K562 (cell line): ENCODE data around the gene SLC2A4RG. TPM values are rescaled to one million over a fixed set of nuclear protein-coding genes. Genes with fewer than 3 reads are reported as not detected.

ENCODE experiments used
- BMI1 ChIP-seq: fragments of 150-350 bp; IDR thresholded peaks from 2 replicates; pipeline ENCODE4 v1.6.1; 2014; ENCODE audit warnings: low read length
- BRD9 ChIP-seq: fragments of 450-650 bp; IDR thresholded peaks from 2 replicates; pipeline ENCODE4 v1.6.1; 2018; ENCODE audit warnings: low read depth; ENCODE audit not compliant: partially characterized antibody
- CEBPG ChIP-seq, 3 experiments: fragments of 200-800 bp in 1 of 3; sonication (Bioruptor generic) in 1 of 3; sonication (generic) in 1 of 3; formaldehyde crosslinking in 1 of 3; IDR thresholded peaks in 2 of 3; conservative IDR thresholded peaks in 1 of 3; 2 replicates each; pipeline versions ENCODE4 v1.6.1 to v1.8.0; 2016 to 2022; ENCODE audit warnings: missing compliant biosample characterization in 2 of 3, missing genetic modification characterization in 2 of 3, mild to moderate bottlenecking in 1 of 3, missing genetic modification reagents in 1 of 3
- CGGBP1 ChIP-seq: fragments of 250-450 bp; sonication (Bioruptor Pico); IDR thresholded peaks from 2 replicates; pipeline ENCODE4 v1.9.0; 2021; ENCODE audit warnings: mild to moderate bottlenecking
- CLOCK ChIP-seq: fragments of 250-450 bp; sonication (Bioruptor Pico); IDR thresholded peaks from 2 replicates; pipeline ENCODE4 v1.4.0; 2020; ENCODE audit warnings: mild to moderate bottlenecking, moderate library complexity, borderline replicate concordance
- DNMT1 ChIP-seq: fragments of 450-650 bp; IDR thresholded peaks from 2 replicates; pipeline ENCODE4 v1.6.1; 2016; ENCODE audit warnings: antibody characterized with exemption, mild to moderate bottlenecking
- EZH2 ChIP-seq: IDR thresholded peaks from 2 replicates; pipeline ENCODE4 v1.6.1; 2012; ENCODE audit warnings: low read depth, mild to moderate bottlenecking, inconsistent platforms, low read length, borderline replicate concordance
- FUS ChIP-seq: fragments of 200-400 bp; formaldehyde crosslinking; optimal IDR thresholded peaks from 2 replicates; pipeline ENCODE3; 2017; ENCODE audit warnings: low read depth, low read length
- GTF2E2 ChIP-seq: fragments of 200-800 bp; sonication (Bioruptor generic); IDR thresholded peaks from 2 replicates; pipeline ENCODE4 v1.6.1; 2016; ENCODE audit warnings: missing genetic modification characterization, missing compliant biosample characterization
- MTA3 ChIP-seq: fragments of 450-650 bp; formaldehyde crosslinking; IDR thresholded peaks from 2 replicates; pipeline ENCODE4 v1.6.1; 2017; ENCODE audit warnings: mild to moderate bottlenecking, borderline replicate concordance
- PCBP1 ChIP-seq: fragments of 200-400 bp; formaldehyde crosslinking; IDR thresholded peaks from 2 replicates; pipeline ENCODE4 v1.6.1; 2018; ENCODE audit warnings: mild to moderate bottlenecking, low read depth, low read length; ENCODE audit not compliant: poor library complexity, severe bottlenecking
- RERE ChIP-seq: sonication (generic); formaldehyde crosslinking; IDR thresholded peaks from 2 replicates; pipeline ENCODE4 v1.8.0; 2023; ENCODE audit warnings: missing genetic modification reagents, mild to moderate bottlenecking, borderline replicate concordance
- TAF7 ChIP-seq: fragments of 450-650 bp; IDR thresholded peaks from 2 replicates; pipeline ENCODE4 v1.6.1; 2016; ENCODE audit warnings: missing genetic modification characterization, missing compliant biosample characterization
- TCF3 ChIP-seq: sonication (generic); formaldehyde crosslinking; IDR thresholded peaks from 2 replicates; pipeline ENCODE4 v1.4.0; 2020; ENCODE audit warnings: mild to moderate bottlenecking, missing genetic modification reagents
- ZNF217 ChIP-seq: sonication (generic); formaldehyde crosslinking; IDR thresholded peaks from 2 replicates; pipeline ENCODE4 v1.8.0; 2022; ENCODE audit warnings: mild to moderate bottlenecking, missing genetic modification reagents
- ZNF3 ChIP-seq: fragments of 250-450 bp; sonication (Bioruptor Pico); IDR thresholded peaks from 2 replicates; pipeline ENCODE4 v1.5.0; 2021; ENCODE audit warnings: mild to moderate bottlenecking, moderate library complexity
- ZNF408 ChIP-seq: fragments of 250-450 bp; sonication (Bioruptor Pico); IDR thresholded peaks from 2 replicates; pipeline ENCODE4 v1.4.0; 2020; ENCODE audit warnings: low read depth, mild to moderate bottlenecking, moderate library complexity
- ZNF717 ChIP-seq: fragments of 250-450 bp; sonication (Bioruptor Pico); IDR thresholded peaks from 2 replicates; pipeline ENCODE4 v1.5.0; 2021
- ZNF780A ChIP-seq: fragments of 250-450 bp; sonication (Bioruptor Pico); IDR thresholded peaks from 2 replicates; pipeline ENCODE4 v1.5.0; 2021; ENCODE audit warnings: mild to moderate bottlenecking
- polyA plus RNA-seq, 8 experiments: library from polyadenylated mRNA; depleted of rRNA in 4 of 8; stranded (reverse) in 5 of 8; unstranded in 3 of 8; fragments of >200 nt; fragmentation: Nextera tagmentation in 2 of 8; fragmentation: Illumina TruSeq in 1 of 8; extraction: Ambion mirVana in 2 of 8; extraction: Trizol in 1 of 8; gene quantifications; 2 replicates each; pipeline versions ENCODE4 v1.2.1 to v1.2.3, GENCODE V29; 2011 to 2014; ENCODE audit warnings: inconsistent platforms in 1 of 8, missing spikeins in 1 of 8
- total RNA-seq, 7 experiments: library from RNA; depleted of rRNA in 6 of 7; stranded (reverse); fragments of >200 nt in 6 of 7; fragmentation: Illumina TruSeq in 2 of 7; extraction: Trizol in 2 of 7; gene quantifications; 2 replicates each; pipeline versions ENCODE4 v1.2.1 to v1.2.3, GENCODE V29; 2011 to 2021; ENCODE audit warnings: low replicate concordance in 1 of 7
- TF ChIP-seq, protein P1 (sequence below): sonication (generic); formaldehyde crosslinking; IDR thresholded peaks from 2 replicates; pipeline ENCODE4 v1.9.0; 2022; ENCODE audit warnings: mild to moderate bottlenecking, missing genetic modification reagents

Gene SLC2A4RG
- total and polyA plus RNA-seq, 9 of the 15 experiments (the other 6 are each of a cell fraction or from before 2014, with no cell fraction given), result 0.34 to 97.3 (median 26.5) TPM

DNA sequence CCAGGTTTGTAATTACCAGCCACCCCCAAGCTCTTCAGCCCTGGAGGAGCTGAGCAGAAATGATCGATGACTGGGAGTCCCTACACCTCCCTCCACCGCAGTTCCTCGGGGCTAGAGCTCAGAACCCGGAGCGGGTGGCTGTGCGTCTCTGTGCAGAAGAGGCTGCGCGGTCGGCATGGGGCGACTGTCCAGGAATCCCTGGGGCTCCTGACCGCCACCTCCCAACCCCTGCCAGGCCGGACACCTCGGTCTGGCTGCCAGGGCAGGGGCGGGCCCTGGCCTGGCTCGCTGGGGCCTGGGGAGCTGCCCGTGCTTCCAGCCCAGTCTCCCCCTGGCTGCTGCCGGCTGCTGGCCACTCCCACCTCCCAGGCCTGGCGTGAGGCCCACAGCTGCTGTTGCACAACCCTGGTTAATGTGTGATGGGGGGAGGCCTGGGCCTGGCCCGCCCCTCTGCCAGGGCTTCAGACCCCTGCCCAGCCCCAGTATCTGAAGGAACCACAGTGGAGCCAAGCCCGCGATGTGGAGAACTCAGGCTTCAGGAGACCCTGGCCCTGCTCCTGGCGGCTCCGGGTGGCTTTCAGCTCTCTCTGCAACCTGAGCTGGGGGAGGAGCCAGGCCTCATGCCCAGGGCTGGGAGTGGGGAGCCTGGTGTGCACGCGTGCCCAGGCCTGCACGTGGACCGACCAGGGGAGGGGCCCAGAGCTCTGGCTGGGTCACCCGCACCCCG is 1.2 kb downstream of the SLC2A4RG start (continued):
- TF ChIP-seq CGGBP1 (no peak), BMI1 (no peak), ZNF3 (CRISPR knock-in tag) (no peak), CLOCK (no peak), ZNF408 (no peak), ZNF780A (CRISPR knock-in tag) (no peak), CEBPG (CRISPR knock-in tag; IDR thresholded peaks at IDR 0.05) (peak; percentile 98), CEBPG (tag; conservative IDR thresholded peaks at IDR 0.05 in 1 of 2, IDR thresholded peaks at IDR 0.05 in 1 of 2) (peak; percentile 90 to 99), FUS (no peak), BRD9 (no peak), DNMT1 (no peak), RERE (CRISPR knock-in tag) (no peak), GTF2E2 (no peak), ZNF717 (CRISPR knock-in tag) (no peak), ZNF217 (CRISPR knock-in tag) (no peak), TCF3 (CRISPR knock-in tag) (no peak; the same call in 1 of the 2 replicates), PCBP1 (no peak), MTA3 (peak; percentile 52; the same call in 1 of the 2 replicates), EZH2 (no peak), TAF7 (no peak)
- TF ChIP-seq, protein P1, sequence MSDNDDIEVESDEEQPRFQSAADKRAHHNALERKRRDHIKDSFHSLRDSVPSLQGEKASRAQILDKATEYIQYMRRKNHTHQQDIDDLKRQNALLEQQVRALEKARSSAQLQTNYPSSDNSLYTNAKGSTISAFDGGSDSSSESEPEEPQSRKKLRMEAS (CRISPR knock-in tag), result peak; percentile 78
